ENCODE measurements around the gene KCNAB2.

Gene KCNAB2

GRCh38 chr1:6130036-6130435 lies 84.3 kb downstream of the KCNAB2 start:
- DNase-seq (ENCODE audit: low spot score), result no peak

- no peak for DNase-seq (ENCODE audit: low spot score)
These were observed 84.9 kb downstream of the KCNAB2 start for GRCh38 chr1:6130596-6130995.

GRCh38 chr1:6131561-6131960 lies 85.9 kb downstream of the KCNAB2 start:
- no peak for DNase-seq (ENCODE audit: low spot score)

- DNase-seq (ENCODE audit: low spot score), result no peak
These were observed 87.6 kb downstream of the KCNAB2 start for GRCh38 chr1:6133146-6133895.

GRCh38 chr1:6134206-6134605 lies 88.5 kb downstream of the KCNAB2 start:
- no peak for DNase-seq (ENCODE audit: low spot score)

GRCh38 chr1:6134741-6135510 lies 89.2 kb downstream of the KCNAB2 start:
- no peak for DNase-seq (ENCODE audit: low spot score)

GRCh38 chr1:6136516-6137220 lies 91.0 kb downstream of the KCNAB2 start:
- DNase-seq (ENCODE audit: low spot score), result no peak

- DNase-seq (ENCODE audit: low spot score), result no peak
These were observed 92.1 kb downstream of the KCNAB2 start for GRCh38 chr1:6137758-6138157.

GRCh38 chr1:6140413-6140812 lies 94.7 kb downstream of the KCNAB2 start:
- no peak for DNase-seq (ENCODE audit: low spot score)

GRCh38 chr1:6141592-6141991 lies 95.9 kb downstream of the KCNAB2 start:
- no peak for DNase-seq (ENCODE audit: low spot score)

- DNase-seq (ENCODE audit: low spot score), result no peak
These were observed 96.4 kb downstream of the KCNAB2 start for GRCh38 chr1:6142036-6142621.

GRCh38 chr1:6142734-6143133 lies 97.0 kb downstream of the KCNAB2 start:
- no peak for DNase-seq (ENCODE audit: low spot score)

- no peak for DNase-seq (ENCODE audit: low spot score)
These were observed 97.7 kb downstream of the KCNAB2 start for GRCh38 chr1:6143395-6143794.

GRCh38 chr1:6144175-6144574 lies 98.5 kb downstream of the KCNAB2 start:
- no peak for DNase-seq (ENCODE audit: low spot score)

GRCh38 chr1:6144647-6145395 lies 99.1 kb downstream of the KCNAB2 start:
- no peak for DNase-seq (ENCODE audit: low spot score)

- no peak for DNase-seq (ENCODE audit: low spot score)
These were observed 99.7 kb downstream of the KCNAB2 start for GRCh38 chr1:6145396-6145750.

- no peak for DNase-seq (ENCODE audit: low spot score)
These were observed 100.2 kb downstream of the KCNAB2 start for GRCh38 chr1:6145864-6146410.

- peak; percentile 71 for DNase-seq (ENCODE audit: low spot score)
These were observed 103.0 kb downstream of the KCNAB2 start for GRCh38 chr1:6148497-6149241.

- no peak for DNase-seq (ENCODE audit: low spot score)
These were observed 103.9 kb downstream of the KCNAB2 start for GRCh38 chr1:6149597-6149996.

- DNase-seq (ENCODE audit: low spot score), result no peak
These were observed 104.6 kb downstream of the KCNAB2 start for GRCh38 chr1:6150006-6150938.
